Measurements from ENCODE around the gene PIAS4.
"Not testable (repeated sequence)": the region's sequence is repeated elsewhere in the genome, so short reads cannot be mapped to it uniquely, and the experiment has no call there.

The PIAS4 gene

GRCh38 chr19:4010808-4011110 lies 3.2 kb downstream of the PIAS4 start:
- ChIA-PET POLR2A (no interaction called here), CTCF (no interaction called here)
- Histone ChIP-seq H3K4me3 (ENCODE audit: low read depth, low read length) (no peak overlapping the region), H3K4me1 (ENCODE audit: control insufficient read depth, insufficient read depth, low read length) (peaks cover 10% of the 10 kb centered on the region), H3K9me3 (ENCODE audit: control insufficient read depth, insufficient read depth, low read depth, low read length) (no peaks in the 10 kb centered on the region), H3K27ac (ENCODE audit: extremely low read depth, low read depth, low read length) (no peak overlapping the region), H3K36me3 (ENCODE audit: control insufficient read depth in 2 of 2, insufficient read depth in 1 of 2, low read length in 2 of 2) (peaks cover 0 to 42% of the 10 kb centered on the region in 2 experiments; a peak in 1 of 3 replicates)
- TF ChIP-seq GLI2 (tag by site-specific recombination; IDR thresholded peaks at IDR 0.05; ENCODE audit: borderline replicate concordance, low read depth), result no peak
- TF ChIP-seq ZNF558 (tag by site-specific recombination; IDR thresholded peaks at IDR 0.05), result no peak
- no peak for TF ChIP-seq ZNF184 (tag by site-specific recombination; IDR thresholded peaks at IDR 0.05)
- TF ChIP-seq PATZ1 (tag by site-specific recombination; IDR thresholded peaks at IDR 0.05), result no peak
- no peak for TF ChIP-seq PBX3 (CRISPR knock-in tag; IDR thresholded peaks at IDR 0.05)
- no peak for TF ChIP-seq ZBTB10 (tag by site-specific recombination; IDR thresholded peaks at IDR 0.05)
- TF ChIP-seq BCL6B (tag by site-specific recombination; IDR thresholded peaks at IDR 0.05), result no peak
- TF ChIP-seq YY2 (tag by site-specific recombination; IDR thresholded peaks at IDR 0.05), result no peak
- no peak for TF ChIP-seq ZNF639 (tag by site-specific recombination; IDR thresholded peaks at IDR 0.05)
- no peak for TF ChIP-seq ZFP41 (tag by site-specific recombination; IDR thresholded peaks at IDR 0.05; ENCODE audit: borderline replicate concordance)
- TF ChIP-seq ELK4 (IDR thresholded peaks at IDR 0.05; ENCODE audit: borderline replicate concordance, low read depth, low read length), result no peak
- no peak for TF ChIP-seq ZNF175 (tag by site-specific recombination; IDR thresholded peaks at IDR 0.05)
- no peak for TF ChIP-seq ZNF677 (tag by site-specific recombination; IDR thresholded peaks at IDR 0.05)
- TF ChIP-seq ZNF548 (tag by site-specific recombination; IDR thresholded peaks at IDR 0.05), result no peak
- no peak for TF ChIP-seq KLF1 (tag by site-specific recombination; IDR thresholded peaks at IDR 0.05)
- no peak for TF ChIP-seq SCRT1 (tag by site-specific recombination; IDR thresholded peaks at IDR 0.05; ENCODE audit: borderline replicate concordance)

DNA sequence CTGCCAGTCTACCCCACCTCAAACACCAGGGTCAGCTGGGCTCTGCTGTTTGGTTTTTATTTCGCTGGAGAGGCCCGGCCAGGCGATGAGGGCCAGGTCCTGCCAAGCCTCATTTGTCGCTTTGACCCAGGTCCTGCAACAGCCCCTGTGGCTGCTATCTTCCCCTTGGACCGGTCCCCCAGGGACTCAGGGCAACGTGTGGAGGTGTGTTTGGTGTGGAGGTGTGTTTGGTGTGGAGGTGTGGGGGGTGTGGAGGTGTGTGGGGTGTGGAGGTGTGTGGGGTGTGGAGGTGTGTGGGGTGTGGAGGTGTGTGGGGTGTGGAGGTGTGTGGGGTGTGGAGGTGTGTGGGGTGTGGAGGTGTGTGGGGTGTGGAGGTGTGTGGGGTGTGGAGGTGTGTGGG lies 3.9 kb downstream of the PIAS4 start:
- POLR2A ChIA-PET, result not testable (repeated sequence)
- TF ChIP-seq ZFHX2 (tag by site-specific recombination; conservative IDR thresholded peaks at IDR 0.05) (peak; percentile 79), EGR2 (tag by site-specific recombination; IDR thresholded peaks at IDR 0.05; ENCODE audit: low read depth) (peak; percentile 78)

More for the DNA sequence above, 3.9 kb downstream of the PIAS4 start:
- H3K4me1 ChIP-seq (ENCODE audit: control insufficient read depth, insufficient read depth, low read length); H3K9me3 ChIP-seq (ENCODE audit: control insufficient read depth, insufficient read depth, low read depth, low read length); CTCF ChIA-PET; H3K4me3 ChIP-seq (ENCODE audit: low read depth, low read length); H3K27ac ChIP-seq (ENCODE audit: extremely low read depth, low read depth, low read length): not testable (repeated sequence)
- peaks cover 0 to 48% of the 10 kb centered on the region in 2 experiments; a peak in 1 of 3 replicates for H3K36me3 ChIP-seq (ENCODE audit: control insufficient read depth in 2 of 2, insufficient read depth in 1 of 2, low read length in 2 of 2)

Measured in HEK293 (cell line).